ENCODE results near the gene RNF224. TPM values are rescaled to one million over a fixed set of nuclear protein-coding genes. Genes with fewer than 3 reads are reported as not detected.
A peak's percentile ranks its signal among the peaks of the same experiment; 100 is the strongest.

The RNF224 gene
- total RNA-seq, 3 donors from 2014 or later = not detected

- DNase-seq (peak in 1 of 3 donors; percentile 49), ATAC-seq (peak; percentile 34)
- TF ChIP-seq CTCF (IDR thresholded peaks at IDR 0.05) = no peak
- Histone ChIP-seq H3K36me3 (ENCODE audit: low read depth) (no peaks in the 10 kb centered on the region), H3K4me3 (no peak overlapping the region), H3K4me1 (ENCODE audit: low read depth) (peaks cover 21% of the 10 kb centered on the region), H3K9me3 (no peaks in the 10 kb centered on the region)
- intact Hi-C loops (cut with DNase I, micrococcal nuclease) = no loop called here
Measured at GRCh38 chr9:137252555-137253506, 25.5 kb downstream of the RNF224 start.

- Histone ChIP-seq H3K4me1 (ENCODE audit: low read depth) (peaks cover 21% of the 10 kb centered on the region), H3K36me3 (ENCODE audit: low read depth) (no peaks in the 10 kb centered on the region), H3K9me3 (no peaks in the 10 kb centered on the region), H3K4me3 (peak overlapping the region; percentile 96)
- intact Hi-C loops (cut with DNase I, micrococcal nuclease) = no loop called here
- peak in 1 of 3 donors; percentile 29 for DNase-seq
- no peak for TF ChIP-seq CTCF (IDR thresholded peaks at IDR 0.05)
- ATAC-seq = peak; percentile 38
Measured at GRCh38 chr9:137253717-137254623, 26.7 kb downstream of the RNF224 start.

GRCh38 chr9:137254624-137255447 is 27.5 kb downstream of the RNF224 start, which contains the start of gene NELFB:
Gene NELFB, plus strand, starts transcription at chr9:137255327.
- peak; percentile 89 for ATAC-seq
- intact Hi-C loops (cut with DNase I, micrococcal nuclease) = no loop called here
- Histone ChIP-seq H3K4me1 (ENCODE audit: low read depth) (peaks cover 21% of the 10 kb centered on the region), H3K9me3 (no peaks in the 10 kb centered on the region), H3K36me3 (ENCODE audit: low read depth) (no peaks in the 10 kb centered on the region), H3K4me3 (peak within 1 kb of the TSS; percentile 96)
- TF ChIP-seq CTCF (IDR thresholded peaks at IDR 0.05) = no peak
- DNase-seq = peak; percentile 95 to 98 (median 96)

DNA sequence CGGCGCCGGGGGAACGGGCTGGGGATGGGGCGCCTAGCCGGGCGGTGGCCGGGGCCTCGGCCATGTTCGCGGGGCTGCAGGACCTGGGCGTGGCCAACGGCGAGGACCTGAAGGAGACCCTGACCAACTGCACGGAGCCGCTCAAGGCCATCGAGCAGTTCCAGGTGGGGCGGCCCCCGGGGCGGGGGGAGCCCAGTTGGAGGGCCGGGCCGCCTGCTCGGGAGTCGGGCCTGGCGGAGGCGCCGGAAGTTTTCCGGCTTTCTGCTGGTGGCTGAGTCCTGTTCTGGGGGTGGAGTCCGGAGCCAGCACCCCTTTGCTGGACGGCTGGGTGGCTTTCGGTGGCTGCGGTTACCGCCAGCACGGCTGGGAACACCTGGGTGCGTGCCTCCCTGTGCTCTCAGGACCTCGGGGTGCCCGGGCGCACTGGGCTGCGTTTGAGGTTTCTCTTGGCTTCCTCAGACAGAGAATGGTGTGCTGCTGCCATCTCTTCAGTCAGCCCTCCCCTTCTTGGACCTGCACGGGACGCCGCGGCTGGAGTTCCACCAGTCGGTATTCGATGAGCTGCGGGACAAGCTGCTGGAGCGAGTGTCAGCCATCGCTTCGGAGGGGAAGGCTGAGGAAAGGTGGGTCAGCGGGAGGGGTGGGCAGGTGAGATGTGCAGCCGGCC is 28.3 kb downstream of the RNF224 start:
- intact Hi-C loops (cut with DNase I, micrococcal nuclease) = no loop called here
- TF ChIP-seq CTCF (IDR thresholded peaks at IDR 0.05) = no peak
- H3K9me3 ChIP-seq = no peaks in the 10 kb centered on the region
- peak overlapping the region; percentile 96 for H3K4me3 ChIP-seq
- no peaks in the 10 kb centered on the region for H3K36me3 ChIP-seq (ENCODE audit: low read depth)
- peaks cover 21% of the 10 kb centered on the region for H3K4me1 ChIP-seq (ENCODE audit: low read depth)
- peak in 2 of 3 donors; percentile 62 to 84 for DNase-seq
- peak; percentile 43 for ATAC-seq

All from mucosa of descending colon (tissue), 3 donors.